Retina (tissue), 1 donor: ENCODE measurements around the gene PSTPIP1.

Experiments used
- DNase-seq: peaks from one replicate; pipeline ENCODE4 v3.0.0-alpha.2; 2016

PSTPIP1 gene

DNA sequence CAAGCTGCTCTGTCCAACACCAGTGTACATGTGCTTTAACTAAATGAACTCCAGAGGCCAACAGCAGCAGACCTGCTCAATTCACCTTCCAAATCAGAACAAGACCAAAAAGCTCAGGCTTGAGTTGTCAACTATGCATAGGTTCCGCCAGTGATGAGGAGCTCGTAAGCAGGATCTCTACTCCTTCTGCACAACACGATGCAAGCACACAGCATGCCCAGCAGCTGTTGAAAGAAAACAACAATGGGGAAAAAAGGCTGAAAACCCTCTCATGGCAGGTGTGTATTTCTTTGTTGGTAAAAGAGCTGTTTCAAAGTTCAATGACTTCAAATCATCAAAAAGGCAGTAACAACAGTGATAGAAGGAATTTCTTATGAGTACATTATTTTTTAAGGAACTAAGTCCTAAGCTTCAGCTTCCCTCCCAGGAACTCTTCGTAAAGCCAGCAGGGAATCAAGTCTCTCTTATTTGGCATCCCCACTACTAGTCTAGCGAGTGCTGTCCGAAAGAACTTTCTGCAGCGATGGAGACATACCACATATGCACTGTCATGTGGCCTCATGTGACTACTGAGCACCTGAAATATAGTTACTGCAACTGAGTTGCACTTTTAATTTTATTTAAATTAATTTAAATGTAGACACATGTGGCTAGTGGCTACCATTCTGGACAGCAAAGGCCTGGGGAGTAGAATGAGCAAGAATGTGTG lies 51.9 kb downstream of the PSTPIP1 start:
- DNase-seq: no peak

DNA sequence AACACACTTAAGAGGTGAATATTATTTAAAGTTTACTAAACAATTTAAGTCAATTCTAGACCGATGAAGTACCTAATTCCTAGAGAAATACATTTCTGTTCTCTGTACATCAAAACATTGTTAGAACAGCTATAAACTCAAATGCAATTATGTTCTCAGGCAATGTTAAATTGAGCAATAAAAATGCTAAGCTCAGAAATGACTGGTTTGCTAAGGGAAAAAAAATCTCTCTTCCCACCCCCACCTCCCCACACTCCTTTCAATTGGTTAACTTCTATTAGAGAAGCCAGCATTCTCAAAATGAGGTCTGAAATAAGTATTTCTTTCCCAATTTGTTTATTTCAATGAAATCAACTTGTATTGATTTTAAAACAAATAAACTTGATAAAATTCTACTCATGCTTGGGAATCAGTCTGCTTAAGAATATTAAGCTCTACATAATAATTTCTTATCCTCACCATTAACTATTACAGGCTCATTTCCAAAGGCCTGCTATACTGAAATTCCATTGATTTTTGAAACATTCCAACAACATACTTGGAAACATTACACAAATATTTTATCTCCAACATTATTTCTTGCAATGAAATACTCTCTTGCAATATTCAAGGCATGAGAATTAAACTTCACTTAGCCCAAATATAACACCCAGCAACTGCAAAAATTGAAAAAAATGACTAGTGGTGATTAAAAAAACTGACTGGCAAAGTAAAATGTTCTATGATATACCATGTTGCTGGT lies 53.4 kb downstream of the PSTPIP1 start:
- no peak for DNase-seq

DNA sequence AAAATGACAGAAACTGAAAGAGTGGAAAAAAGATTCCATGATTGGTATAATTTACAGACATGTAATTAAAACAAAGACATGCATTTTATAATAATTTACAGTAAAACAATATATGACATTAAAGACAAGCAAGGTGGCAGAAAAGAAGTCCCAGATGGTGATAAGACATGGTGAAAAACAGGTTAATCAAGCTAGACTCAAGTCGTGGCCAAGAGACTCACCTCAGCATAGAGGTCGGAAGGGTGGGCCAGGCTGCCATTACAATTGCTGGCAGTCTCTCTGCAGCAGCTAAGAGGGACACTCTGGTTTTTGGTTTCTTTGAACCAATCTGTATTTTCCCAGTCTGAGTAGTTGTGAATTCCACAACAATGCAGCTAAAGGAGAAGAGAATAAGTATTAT lies 57.6 kb downstream of the PSTPIP1 start:
- DNase-seq: no peak

DNA sequence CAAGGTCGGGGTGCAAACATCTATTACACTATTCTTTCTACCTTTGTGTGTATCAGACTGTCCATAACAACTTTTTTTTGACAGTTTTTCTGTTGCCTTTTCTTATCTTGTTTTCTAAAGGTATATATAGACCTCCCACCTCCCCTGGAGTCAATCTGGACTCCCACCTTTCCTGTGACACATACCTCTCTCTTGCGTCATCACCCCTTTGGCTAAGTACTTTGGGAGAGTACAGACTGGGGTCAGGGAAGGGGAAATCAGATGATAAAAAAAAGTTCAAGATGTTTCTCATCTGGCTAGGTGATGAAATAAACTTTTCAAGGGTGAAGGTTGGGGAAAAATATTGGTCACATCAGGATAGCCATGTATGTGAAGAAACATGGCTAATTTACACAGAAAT lies 58.8 kb downstream of the PSTPIP1 start:
- DNase-seq: no peak

DNA sequence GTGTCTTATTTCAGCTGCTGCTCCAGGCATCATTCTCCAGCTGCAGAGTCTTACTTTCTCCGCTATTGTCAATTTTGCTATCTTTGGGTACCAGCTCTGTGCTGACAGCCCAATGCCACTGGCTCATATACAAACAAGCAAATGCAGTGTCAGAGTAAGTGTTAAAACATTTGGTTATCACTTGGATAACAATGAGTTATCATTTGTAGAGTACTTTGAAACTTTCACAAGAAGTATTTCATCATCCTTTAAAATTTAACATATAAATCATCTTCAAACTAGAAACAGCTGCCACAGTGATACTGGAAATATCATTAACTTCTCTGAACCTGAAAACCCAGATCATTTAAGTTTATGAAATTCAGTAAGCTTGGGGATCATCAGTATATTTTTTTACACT lies 62.1 kb downstream of the PSTPIP1 start:
- DNase-seq: no peak

DNA sequence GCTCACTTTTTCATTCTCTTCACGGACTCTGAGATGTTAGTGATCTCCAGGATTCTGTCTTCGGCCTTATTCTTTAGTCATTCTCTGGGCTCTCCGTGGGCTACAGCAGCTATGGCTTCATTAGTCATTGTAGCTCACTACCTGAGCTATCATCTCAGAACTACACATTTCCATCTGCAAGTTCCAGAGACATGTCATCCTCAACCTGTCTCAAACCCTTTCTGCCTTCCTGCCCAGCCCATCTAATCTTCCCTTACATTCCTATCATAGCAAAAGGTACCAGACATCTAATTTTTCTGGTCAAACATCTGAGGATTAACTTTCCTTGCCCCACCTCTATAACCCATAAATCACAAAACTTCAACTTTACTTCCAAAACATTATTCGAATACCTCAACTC lies 62.8 kb downstream of the PSTPIP1 start:
- DNase-seq: no peak

GRCh38 chr15:77058468-77058867 lies 63.5 kb downstream of the PSTPIP1 start:
- no peak for DNase-seq

DNA sequence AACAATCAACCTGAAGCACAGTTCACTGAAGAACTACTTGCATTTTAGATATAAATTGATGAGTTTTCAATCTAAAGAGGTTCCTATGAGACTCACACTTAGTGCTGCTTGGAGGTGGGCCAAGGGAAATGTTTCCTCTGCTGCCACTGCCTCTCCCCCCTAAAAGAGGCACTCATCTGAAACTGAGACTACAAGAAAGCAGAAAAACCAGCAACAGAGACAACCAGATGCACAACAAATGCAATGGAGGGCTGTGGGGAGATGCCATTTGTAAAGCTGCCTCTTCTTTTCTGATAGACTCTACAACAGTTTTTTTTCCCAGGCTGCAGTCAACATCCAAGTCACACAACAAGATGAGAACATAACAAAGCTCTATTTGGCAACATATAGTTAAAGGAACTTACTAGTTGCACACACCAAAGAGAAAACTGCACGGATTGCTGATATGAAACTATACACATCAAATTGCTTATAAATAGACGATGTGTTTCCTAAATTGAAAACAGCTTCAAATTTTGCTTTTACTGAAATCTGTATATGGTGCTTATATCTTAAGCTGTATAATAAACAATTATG lies 64.9 kb downstream of the PSTPIP1 start:
- DNase-seq: no peak

- DNase-seq: no peak
Observed at GRCh38 chr15:77060546-77060945, 65.6 kb downstream of the PSTPIP1 start.

DNA sequence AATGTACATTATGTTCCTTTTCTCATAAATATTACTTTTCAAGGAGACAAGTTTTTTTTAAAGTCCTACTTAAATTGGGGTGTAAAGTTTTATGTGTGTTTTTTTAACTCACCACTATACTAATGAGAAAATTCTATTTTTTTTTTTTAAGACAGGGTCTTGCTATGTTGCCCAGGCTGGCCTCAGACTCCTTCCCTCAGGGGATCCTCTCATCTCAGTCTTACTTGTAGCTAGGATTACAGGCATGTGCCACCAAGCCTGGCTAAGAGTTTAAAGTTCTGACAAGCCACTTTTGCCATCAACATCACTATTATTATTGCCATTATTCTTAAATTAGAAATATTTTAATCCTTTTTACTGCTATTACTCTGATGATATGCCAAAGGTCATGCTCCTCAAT lies 68.3 kb downstream of the PSTPIP1 start:
- no peak for DNase-seq

DNA sequence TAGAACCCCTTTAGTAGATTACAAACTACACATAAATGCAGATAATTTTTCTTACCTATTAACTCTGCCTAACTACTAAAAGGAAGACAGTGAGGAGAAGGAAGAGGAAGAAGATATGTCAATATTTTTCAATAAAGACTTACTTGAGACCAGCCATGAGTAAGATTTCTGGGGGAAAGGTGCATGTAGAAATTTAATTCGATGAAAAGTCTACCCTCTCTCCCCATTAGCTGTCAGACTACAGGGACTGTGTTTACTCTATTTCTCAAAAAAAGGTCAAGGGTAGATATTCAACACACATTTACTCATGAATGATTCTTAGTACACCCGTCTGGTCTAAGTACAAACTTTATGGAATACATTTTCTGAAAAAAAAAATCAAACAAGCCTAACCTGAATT lies 69.1 kb downstream of the PSTPIP1 start:
- no peak for DNase-seq

- DNase-seq: no peak
Observed at GRCh38 chr15:77064539-77065308, 69.8 kb downstream of the PSTPIP1 start.

- DNase-seq: no peak
Observed at GRCh38 chr15:77066971-77067690, 72.2 kb downstream of the PSTPIP1 start.

DNA sequence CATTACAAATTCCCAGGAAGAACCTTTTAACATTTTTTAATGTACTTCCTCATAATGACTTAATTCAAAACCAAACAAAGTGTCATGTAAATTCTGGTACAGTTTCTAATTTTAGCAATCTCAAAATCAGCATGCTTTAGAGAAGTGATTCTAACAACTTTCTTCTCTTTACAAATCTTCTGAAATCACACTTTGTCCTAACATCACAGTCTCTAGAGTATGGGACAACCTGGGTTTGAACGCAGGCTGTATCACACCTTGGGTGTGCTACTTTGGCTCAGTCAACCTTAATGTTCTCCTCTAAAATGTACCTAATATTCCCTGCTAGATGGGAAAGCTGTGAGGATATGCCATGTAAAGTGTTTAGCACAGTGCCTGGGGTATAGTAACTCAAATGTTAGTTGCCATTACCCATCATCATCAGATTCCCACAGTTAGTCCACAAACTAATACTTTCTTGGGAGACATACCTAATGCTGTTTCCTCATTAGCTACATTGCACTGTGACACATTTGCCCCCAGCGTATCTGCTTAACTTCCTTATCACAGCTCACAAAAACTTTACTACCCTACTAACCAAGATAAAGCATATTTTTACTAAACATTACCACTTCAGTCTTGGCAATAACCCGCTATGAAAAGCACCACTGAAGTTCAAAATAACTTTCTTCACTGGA lies 72.9 kb downstream of the PSTPIP1 start:
- no peak for DNase-seq

GRCh38 chr15:77068633-77069032 lies 73.7 kb downstream of the PSTPIP1 start:
- DNase-seq: no peak

DNA sequence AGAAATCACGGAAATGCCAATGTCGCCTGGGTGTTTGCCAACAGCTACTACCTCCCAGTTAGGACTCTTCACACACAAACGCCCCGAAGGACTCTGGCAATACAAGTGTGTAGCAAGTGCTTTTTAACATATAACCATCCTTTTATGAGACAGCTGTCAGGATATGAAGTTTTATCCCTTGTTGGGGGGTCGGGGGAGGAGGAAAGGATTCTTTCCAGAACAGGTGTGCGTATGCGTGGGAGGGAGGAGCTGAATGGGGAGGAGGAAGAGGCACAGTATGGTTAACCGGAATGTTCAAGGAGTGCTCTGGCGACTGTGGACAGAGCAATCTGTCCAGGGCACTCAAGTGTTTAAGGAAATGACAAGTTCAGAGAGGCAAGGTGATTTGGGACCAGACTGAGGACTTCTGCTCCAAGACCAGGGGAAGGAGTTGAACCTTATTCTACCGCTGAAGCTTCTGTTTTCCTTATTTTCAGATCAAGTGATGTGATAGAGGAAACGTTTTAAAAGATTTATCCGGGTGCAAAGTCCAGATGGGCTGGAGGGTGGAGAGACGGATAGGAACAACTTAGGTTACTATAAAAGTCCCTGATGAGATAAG lies 74.7 kb downstream of the PSTPIP1 start:
- DNase-seq: peak; percentile 31

GRCh38 chr15:77070180-77070494 lies 75.2 kb downstream of the PSTPIP1 start:
- DNase-seq: no peak

GRCh38 chr15:77070495-77071304 lies 75.8 kb downstream of the PSTPIP1 start, which contains the start of gene TSPAN3:
TSS of gene TSPAN3 (minus strand) at chr15:77071109. CDS start at chr15:77070954, 155 bp downstream.
- DNase-seq: peak; percentile 95

DNA sequence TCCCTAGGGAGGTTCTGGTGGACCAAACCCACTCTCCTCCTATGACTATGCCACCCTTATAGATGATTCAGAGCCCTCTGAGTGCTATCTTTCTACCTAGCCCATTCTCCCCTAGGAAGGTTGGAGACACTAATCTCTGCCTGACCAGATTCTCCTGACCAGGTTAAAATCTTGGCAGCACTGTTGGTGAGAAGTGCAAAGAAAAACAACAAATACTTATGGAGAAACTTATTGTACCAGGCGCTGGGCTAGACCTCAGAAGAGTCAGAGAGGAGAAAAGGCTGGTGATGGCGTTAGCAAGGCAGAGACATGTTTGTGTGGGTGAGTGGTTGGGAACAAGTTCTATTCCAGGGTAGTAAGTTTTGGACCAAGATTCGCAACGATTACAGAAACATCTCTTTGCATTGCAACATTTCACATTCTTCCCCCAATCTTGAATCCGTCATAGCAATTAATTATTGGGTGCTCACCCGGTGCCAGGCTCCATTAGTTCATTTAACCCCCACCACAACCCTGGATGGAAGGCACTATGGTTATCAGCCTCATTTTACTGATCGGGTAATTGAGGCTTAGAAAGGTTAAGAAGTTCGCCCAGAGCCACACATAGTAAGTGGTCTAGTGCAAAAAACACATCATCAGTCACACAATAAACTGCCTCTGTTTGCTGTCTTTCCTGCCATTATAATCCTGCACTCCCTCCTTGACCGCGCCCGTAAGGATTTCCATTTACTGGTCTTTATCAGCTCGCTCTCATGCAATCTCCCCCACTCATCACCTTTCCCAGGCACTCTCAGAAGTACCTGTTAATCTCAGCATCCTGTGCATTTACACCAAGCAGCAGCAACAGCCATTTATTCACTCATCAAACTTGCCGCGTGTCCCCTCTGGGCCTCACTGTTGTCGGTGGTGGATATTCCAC lies 76.6 kb downstream of the PSTPIP1 start:
- no peak for DNase-seq

DNA sequence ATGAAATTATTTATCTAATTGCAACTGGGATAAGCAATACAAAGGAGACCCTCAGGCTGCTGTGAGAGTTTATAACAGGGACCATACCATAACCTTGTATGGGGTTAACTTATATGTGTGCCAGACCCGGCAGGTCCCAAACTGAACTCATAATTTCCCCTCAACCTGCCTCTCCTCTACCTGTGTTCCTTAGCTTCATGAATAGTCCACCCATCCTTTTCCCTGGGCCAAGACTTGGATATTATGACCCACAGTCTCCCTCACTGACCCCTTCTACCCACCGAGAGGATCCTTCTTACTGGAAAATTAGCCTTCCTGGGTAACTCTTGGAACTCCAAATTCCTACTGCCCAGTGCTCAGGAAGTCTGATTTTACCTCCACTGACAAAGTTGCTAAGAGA lies 79.4 kb downstream of the PSTPIP1 start:
- no peak for DNase-seq
